HG03354 (cell line): Measurements from ENCODE around the gene HEXD.

Experiments used
- ATAC-seq: cut with Tn5 transposase; IDR thresholded peaks from one replicate; pipeline ENCODE4 v1.9.1; 2021; ENCODE audit warnings: mild to moderate bottlenecking; ENCODE audit not compliant: unreplicated experiment, poor library complexity, severe bottlenecking

HEXD gene

DNA sequence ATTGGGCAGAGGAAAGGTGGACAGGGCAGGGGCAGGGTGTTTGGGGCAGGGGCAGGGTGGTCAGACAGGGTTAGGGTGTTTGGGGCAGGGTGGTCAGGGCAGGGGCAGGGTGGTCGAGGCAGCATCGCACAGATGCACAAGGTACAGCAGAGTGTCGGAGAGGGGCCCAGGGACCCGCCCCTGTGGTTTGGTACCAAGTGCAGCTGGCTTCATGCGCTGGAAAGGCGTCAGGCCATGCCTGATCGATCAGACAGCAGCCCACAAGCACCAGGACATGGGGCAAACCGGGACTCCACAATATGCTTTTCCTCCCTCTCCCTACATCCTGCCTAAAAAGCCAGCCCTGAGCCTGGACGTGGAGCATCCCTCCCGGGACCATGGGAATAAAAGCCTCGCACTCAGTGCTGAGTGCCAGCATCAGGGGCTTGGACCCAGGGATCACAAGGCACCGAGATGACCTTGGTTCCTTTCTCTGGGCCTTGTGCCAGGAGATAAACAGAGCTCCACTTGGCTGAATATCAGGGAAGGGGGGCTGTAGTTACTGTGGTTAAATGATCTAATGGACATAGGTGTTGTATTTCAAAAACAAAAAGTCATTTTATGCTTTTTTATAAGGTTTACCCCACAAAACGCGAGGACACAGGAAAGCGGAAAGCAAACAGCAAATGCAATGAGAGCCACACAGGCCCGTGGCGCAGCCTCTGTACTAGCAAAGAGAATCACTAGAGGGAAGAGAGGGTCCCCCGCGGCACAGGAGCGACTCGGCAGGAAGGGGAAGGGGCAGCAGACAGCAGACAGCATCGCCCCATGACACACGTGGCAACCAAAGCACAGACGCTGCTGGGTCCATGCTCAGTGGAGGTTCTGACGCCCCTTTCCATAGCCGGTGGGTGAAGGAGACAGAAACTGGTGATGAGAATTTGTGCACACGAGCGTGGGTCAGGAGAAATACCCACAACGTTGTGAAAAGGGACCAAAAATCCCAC, 5.3 kb upstream of the HEXD start:
- no peak for ATAC-seq

GRCh38 chr17:82414548-82415281, 3.4 kb upstream of the HEXD start:
- no peak for ATAC-seq

DNA sequence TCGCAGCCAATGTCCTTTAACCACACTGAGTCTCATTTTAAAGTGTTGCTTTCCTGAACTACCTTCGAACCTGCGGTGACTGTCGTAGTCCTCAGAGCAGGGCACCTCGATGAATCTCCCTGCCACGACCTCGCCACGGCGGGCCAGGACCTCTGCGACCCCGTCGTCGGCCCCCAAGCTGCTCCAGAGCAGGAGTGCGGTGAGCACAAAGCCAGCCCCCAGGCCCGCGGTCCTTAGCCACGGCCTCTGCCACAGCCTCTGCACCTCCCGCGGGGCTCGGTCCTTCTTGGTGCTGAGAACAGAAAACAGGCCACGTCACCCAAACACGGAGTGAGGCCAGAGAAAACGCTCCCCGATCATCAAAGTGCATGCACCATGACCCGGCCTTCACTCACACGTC, 2.8 kb upstream of the HEXD start:
- ATAC-seq, result no peak

GRCh38 chr17:82415786-82416185, 2.4 kb upstream of the HEXD start:
- ATAC-seq, result no peak

- no peak for ATAC-seq
Measured at GRCh38 chr17:82416264-82416663, 1.9 kb upstream of the HEXD start.

DNA sequence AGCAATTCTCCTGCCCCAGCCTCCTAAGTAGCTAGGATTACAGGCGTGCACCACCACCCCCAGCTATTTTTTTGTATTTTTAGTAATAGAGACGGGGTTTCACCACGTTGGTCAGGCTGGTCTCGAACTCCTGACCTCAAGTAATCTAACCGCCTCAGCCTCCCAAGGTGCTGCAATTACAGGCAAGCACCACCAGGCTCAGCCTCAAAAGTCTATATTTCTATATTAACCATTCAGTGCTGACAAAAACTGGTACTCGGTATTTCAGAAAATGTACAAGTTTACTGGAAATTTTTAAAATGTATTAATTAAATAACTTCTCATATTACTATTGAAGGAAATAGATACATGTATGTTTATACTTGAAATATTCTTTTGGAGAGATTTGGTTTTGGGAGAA, 1.4 kb upstream of the HEXD start:
- no peak for ATAC-seq

DNA sequence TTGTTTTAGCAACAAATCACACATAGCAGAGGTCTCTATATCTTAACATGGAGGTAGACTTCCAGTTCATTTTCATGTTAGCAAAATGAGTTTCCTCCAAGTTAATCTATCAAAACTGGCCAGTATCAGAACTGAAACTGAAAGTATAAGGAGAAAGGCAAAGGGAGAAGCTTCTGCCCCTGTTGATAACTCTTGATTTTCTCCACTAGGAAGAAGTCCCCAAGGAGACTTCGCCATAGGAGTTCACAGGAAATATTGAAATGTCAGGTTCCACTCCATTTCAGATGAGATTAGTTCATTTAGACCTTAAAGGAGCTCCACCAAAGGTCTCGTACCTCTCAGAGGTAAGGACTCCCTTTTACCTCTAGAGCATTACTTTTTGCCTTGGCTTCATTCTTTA, 1.4 kb downstream of the HEXD start:
- no peak for ATAC-seq

GRCh38 chr17:82424001-82424862, 6.1 kb downstream of the HEXD start:
- ATAC-seq, result no peak

DNA sequence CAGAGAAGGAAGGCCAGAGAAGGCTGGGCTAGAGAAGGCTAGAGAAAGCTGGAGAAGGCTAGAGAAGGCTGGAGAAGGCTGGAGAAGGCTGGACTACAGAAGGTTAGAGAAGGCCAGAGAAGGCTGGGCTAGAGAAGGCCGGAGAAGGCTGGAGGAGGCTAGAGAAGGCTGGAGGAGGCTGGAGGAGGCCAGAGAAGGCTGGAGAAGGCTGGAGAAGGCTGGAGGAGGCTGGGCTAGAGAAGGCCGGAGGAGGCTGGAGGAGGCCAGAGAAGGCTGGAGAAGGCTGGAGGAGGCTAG, 6.7 kb downstream of the HEXD start:
- no peak for ATAC-seq

DNA sequence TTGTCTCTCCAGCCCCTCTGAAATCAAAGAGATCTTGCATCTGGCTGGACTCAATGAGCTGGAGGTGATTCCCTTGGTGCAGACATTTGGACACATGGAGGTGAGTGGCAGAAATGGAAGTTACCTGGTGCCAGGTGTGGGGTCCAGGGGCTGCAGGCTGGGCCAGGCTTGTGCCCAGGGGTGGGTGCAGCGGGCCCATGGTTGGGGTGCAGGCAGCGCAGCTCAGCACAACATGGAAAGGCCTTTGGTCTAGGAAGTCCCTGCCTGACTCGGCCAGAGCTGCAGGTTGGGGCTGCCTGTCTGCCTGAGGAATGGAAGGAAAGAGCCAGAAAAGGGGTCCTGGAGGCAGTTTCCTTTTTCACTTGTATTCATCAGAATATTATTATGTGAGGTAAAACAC, 10.4 kb downstream of the HEXD start:
- ATAC-seq, result no peak

DNA sequence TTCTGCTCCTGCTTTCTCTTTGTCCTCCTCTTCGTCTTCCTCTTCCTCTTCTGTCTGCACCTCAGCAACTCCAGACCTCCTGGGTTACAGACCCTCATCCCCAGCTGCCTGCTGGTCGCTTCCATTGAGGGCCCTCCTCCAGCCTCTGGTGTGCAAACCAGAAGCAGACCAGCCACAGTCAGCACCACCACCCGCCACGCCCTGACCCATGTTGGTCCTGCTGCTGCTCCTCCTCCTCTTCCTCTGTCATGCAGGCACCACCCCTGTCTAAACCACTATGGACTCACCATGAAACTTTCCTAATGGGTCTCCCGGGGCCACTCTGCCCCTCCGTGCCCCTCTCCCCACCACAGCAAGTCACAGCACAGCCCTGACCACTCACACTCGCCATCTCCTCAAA, 11.7 kb downstream of the HEXD start:
- no peak for ATAC-seq

- no peak for ATAC-seq
Measured at GRCh38 chr17:82432017-82432416, 13.9 kb downstream of the HEXD start.

DNA sequence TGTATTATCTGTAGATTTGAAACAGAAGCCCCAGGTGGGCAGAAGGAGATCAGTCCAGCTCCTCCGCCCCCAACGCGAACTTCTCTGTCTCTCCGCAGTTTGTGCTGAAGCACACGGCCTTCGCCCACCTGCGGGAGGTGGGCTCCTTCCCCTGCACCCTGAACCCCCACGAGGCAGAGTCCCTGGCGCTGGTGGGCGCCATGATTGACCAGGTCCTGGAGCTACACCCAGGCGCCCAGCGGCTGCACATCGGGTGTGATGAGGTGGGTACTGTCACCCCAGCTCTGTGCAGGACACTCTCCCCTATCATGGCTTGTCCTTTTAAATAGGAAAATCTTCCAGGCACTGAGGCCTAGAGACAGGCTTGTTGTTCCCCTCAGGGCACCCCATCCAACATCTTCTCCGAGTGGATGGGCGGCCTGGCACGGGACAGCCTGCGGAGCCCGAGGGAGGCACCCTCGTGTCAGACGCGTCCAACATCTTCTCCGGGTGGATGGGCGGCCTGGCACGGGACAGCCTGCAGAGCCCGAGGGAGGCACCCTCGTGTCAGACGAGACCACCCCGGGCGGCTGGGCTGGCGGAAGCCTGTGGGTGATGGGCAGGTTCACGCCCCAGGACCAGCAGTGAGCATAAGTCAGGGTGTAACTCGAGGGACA, 15.5 kb downstream of the HEXD start:
- no peak for ATAC-seq

- no peak for ATAC-seq
Measured at GRCh38 chr17:82434216-82434565, 16.0 kb downstream of the HEXD start.

- no peak for ATAC-seq
Measured at GRCh38 chr17:82435103-82435502, 17.0 kb downstream of the HEXD start.

- no peak for ATAC-seq
Measured at GRCh38 chr17:82435601-82436583, 17.7 kb downstream of the HEXD start.

DNA sequence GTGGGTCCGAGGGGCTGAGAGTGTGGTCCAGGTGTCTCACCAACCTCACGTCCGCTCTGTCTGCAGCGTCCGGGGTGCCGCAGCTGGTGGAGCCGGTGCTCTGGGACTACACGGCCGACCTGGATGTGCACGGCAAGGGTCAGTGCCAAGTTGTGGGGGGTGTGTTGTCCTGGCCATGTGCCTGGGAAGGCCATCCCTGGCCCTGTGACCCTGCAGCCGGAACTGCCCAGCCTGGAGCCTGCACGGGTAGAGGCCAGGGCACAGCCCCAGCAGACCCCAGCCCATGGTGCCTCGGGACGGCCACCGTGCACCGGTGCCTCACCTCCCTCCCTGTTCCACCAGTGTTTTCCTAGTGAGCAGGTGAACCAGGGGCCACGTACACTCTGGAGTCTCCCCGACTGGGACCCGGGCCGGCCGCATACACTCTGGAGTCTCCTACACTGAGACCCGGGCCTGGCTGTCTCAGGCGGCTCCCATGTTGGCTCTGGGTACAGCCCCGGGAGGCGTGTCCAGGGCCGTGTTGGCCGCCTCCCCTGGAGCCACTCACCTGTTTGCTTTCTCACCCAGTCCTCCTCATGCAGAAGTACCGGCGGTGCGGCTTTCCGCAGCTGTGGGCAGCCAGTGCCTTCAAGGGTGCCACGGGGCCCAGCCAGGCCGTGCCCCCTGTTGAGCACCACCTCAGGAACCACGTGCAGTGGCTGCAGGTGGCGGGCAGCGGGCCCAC, 18.6 kb downstream of the HEXD start:
- ATAC-seq, result no peak

- no peak for ATAC-seq
Measured at GRCh38 chr17:82437325-82437668, 19.1 kb downstream of the HEXD start.
